Liver (tissue), 9 donors: ENCODE measurements around the gene ERBB4. TPM values are rescaled to one million over a fixed set of nuclear protein-coding genes. Genes with fewer than 3 reads are reported as not detected.

Experiments used
- DNase-seq: peaks from one replicate; pipeline ENCODE4 v3.0.0-alpha.2; 2017; ENCODE audit warnings: low spot score
- H3K27ac ChIP-seq, 2 donors: one replicate each; pipeline ENCODE4 v1.7.0; 2013; ENCODE audit warnings: inconsistent platforms in 2 of 2, low read length in 2 of 2, control low read depth in 1 of 2, low read depth in 1 of 2, mild to moderate bottlenecking in 1 of 2
- H3K27me3 ChIP-seq, 4 donors: one replicate each; pipeline versions ENCODE4 v1.6.1 to v1.7.0; 2013; ENCODE audit warnings: low read length in 3 of 4, inconsistent platforms in 1 of 4, mild to moderate bottlenecking in 1 of 4, moderate library complexity in 1 of 4; ENCODE audit not compliant: control insufficient read depth in 4 of 4, insufficient read depth in 4 of 4
- H3K36me3 ChIP-seq, 4 donors: one replicate each; pipeline versions ENCODE4 v1.6.1 to v1.7.0; 2013; ENCODE audit warnings: low read length in 3 of 4, mild to moderate bottlenecking in 3 of 4, low read depth in 1 of 4, moderate library complexity in 1 of 4; ENCODE audit not compliant: control insufficient read depth in 4 of 4, insufficient read depth in 3 of 4
- H3K4me1 ChIP-seq, 4 donors: one replicate each; pipeline versions ENCODE4 v1.6.1 to v1.7.0; 2013; ENCODE audit warnings: low read length in 3 of 4, mild to moderate bottlenecking in 3 of 4, moderate library complexity in 1 of 4; ENCODE audit not compliant: control insufficient read depth in 4 of 4, insufficient read depth in 4 of 4
- H3K4me3 ChIP-seq, 3 donors: one replicate each; pipeline versions ENCODE4 v1.6.1 to v1.7.0; 2013; ENCODE audit warnings: low read length in 3 of 3, control low read depth in 1 of 3, low read depth in 1 of 3, mild to moderate bottlenecking in 1 of 3
- H3K9ac ChIP-seq, 2 donors: one replicate each; pipeline ENCODE4 v1.7.0; 2013; ENCODE audit warnings: low read length in 2 of 2, mild to moderate bottlenecking in 2 of 2, moderate library complexity in 2 of 2, control low read depth in 1 of 2, low read depth in 1 of 2
- H3K9me3 ChIP-seq, 4 donors: one replicate each; pipeline versions ENCODE4 v1.6.1 to v1.7.0; 2013; ENCODE audit warnings: low read length in 3 of 4; ENCODE audit not compliant: control insufficient read depth in 4 of 4
- EGR1 ChIP-seq, 2 donors: IDR thresholded peaks; 2 replicates each; pipeline ENCODE4 v1.6.1; 2016 to 2018; ENCODE audit warnings: antibody characterized with exemption in 2 of 2, low read depth in 2 of 2
- FOXA2 ChIP-seq: IDR thresholded peaks from 2 replicates; pipeline ENCODE4 v1.6.1; 2016; ENCODE audit warnings: antibody characterized with exemption
- HNF4A ChIP-seq, 2 donors: conservative IDR thresholded peaks; 2 replicates each; pipeline ENCODE4 v1.6.1; 2016; ENCODE audit warnings: antibody characterized with exemption in 2 of 2, mild to moderate bottlenecking in 2 of 2
- JUND ChIP-seq, 2 donors: IDR thresholded peaks; 2 replicates each; pipeline ENCODE4 v1.6.1; 2016; ENCODE audit warnings: antibody characterized with exemption in 2 of 2
- RAD21 ChIP-seq, 2 donors: IDR thresholded peaks; 2 replicates each; pipeline ENCODE4 v1.6.1; 2016; ENCODE audit warnings: antibody characterized with exemption in 2 of 2, mild to moderate bottlenecking in 2 of 2
- SP1 ChIP-seq: IDR thresholded peaks from 2 replicates; pipeline ENCODE4 v1.6.1; 2018; ENCODE audit warnings: antibody characterized with exemption, mild to moderate bottlenecking
- TAF1 ChIP-seq: conservative IDR thresholded peaks from 2 replicates; pipeline ENCODE4 v1.6.1; 2016; ENCODE audit warnings: antibody characterized with exemption, mild to moderate bottlenecking
- YY1 ChIP-seq: IDR thresholded peaks from 2 replicates; pipeline ENCODE4 v1.6.1; 2016; ENCODE audit warnings: antibody characterized with exemption, mild to moderate bottlenecking
- WGBS: extraction: QIAGEN DNeasy Blood & Tissue Kit; methylation state at CpG from one replicate; pipeline ENCODE4 v1.1.7; 2013; 5-methylcytosine and 5-hydroxymethylcytosine counted together
- polyA plus RNA-seq, 2 donors: library from polyadenylated mRNA; stranded (reverse) in 1 of 2; unstranded in 1 of 2; fragments of 200-250 nt in 1 of 2; fragments of >200 nt in 1 of 2; fragmentation: Nextera tagmentation in 1 of 2; extraction: Ambion mirVana in 1 of 2; gene quantifications; one replicate each; pipeline versions ENCODE4 v1.2.1 to v1.2.3, GENCODE V29; 2013 to 2015
- total RNA-seq, 2 donors: library from RNA; depleted of rRNA; stranded (reverse); fragments of >200 nt; gene quantifications; one replicate each; pipeline ENCODE4 v1.2.3, GENCODE V29; 2014
- TF ChIP-seq, protein P1 (sequence below): IDR thresholded peaks from 2 replicates; pipeline ENCODE4 v1.6.1; 2016; ENCODE audit warnings: antibody characterized with exemption
- TF ChIP-seq, protein P2 (sequence below): IDR thresholded peaks from 2 replicates; pipeline ENCODE4 v1.6.1; 2016; ENCODE audit warnings: antibody characterized with exemption
- TF ChIP-seq, protein P3 (sequence below): IDR thresholded peaks from 2 replicates; pipeline ENCODE4 v1.6.1; 2016; ENCODE audit warnings: antibody characterized with exemption, mild to moderate bottlenecking
- donor health status: healthy.
- donor health status: healthy.
- donor health status: healthy.
- donor health status: healthy.
- donor health status: healthy.

The ERBB4 gene
- total and polyA plus RNA-seq, 4 donors: 0.03 to 0.42 TPM; not detected in 2

GRCh38 chr2:212050871-212051270, 487.7 kb downstream of the ERBB4 start (continued):
- TF ChIP-seq, protein P1, sequence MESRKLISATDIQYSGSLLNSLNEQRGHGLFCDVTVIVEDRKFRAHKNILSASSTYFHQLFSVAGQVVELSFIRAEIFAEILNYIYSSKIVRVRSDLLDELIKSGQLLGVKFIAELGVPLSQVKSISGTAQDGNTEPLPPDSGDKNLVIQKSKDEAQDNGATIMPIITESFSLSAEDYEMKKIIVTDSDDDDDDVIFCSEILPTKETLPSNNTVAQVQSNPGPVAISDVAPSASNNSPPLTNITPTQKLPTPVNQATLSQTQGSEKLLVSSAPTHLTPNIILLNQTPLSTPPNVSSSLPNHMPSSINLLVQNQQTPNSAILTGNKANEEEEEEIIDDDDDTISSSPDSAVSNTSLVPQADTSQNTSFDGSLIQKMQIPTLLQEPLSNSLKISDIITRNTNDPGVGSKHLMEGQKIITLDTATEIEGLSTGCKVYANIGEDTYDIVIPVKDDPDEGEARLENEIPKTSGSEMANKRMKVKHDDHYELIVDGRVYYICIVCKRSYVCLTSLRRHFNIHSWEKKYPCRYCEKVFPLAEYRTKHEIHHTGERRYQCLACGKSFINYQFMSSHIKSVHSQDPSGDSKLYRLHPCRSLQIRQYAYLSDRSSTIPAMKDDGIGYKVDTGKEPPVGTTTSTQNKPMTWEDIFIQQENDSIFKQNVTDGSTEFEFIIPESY: no peak

- Histone ChIP-seq H3K9me3 (no peaks in the 10 kb centered on the region), H3K4me1 (no peaks in the 10 kb centered on the region), H3K27ac (no peak overlapping the region), H3K4me3 (no peak overlapping the region), H3K27me3 (no peaks in the 10 kb centered on the region), H3K36me3 (no peaks in the 10 kb centered on the region), H3K9ac (no peak overlapping the region)
- DNase-seq: no peak
- 73% methylated on average over 2 of the region's 2 CpGs for WGBS
- TF ChIP-seq EGR1 (IDR thresholded peaks at IDR 0.05; ENCODE audit: low read depth in 2 of 2): no peak
- TF ChIP-seq, protein P1: no peak
- TF ChIP-seq YY1: no peak
- TF ChIP-seq, protein P2, sequence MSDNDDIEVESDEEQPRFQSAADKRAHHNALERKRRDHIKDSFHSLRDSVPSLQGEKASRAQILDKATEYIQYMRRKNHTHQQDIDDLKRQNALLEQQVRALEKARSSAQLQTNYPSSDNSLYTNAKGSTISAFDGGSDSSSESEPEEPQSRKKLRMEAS: no peak
- no peak for TF ChIP-seq RAD21 (IDR thresholded peaks at IDR 0.05)
- TF ChIP-seq TAF1: no peak
- no peak for TF ChIP-seq SP1
- TF ChIP-seq FOXA2: no peak
- TF ChIP-seq JUND (IDR thresholded peaks at IDR 0.05): no peak
- TF ChIP-seq, protein P3, sequence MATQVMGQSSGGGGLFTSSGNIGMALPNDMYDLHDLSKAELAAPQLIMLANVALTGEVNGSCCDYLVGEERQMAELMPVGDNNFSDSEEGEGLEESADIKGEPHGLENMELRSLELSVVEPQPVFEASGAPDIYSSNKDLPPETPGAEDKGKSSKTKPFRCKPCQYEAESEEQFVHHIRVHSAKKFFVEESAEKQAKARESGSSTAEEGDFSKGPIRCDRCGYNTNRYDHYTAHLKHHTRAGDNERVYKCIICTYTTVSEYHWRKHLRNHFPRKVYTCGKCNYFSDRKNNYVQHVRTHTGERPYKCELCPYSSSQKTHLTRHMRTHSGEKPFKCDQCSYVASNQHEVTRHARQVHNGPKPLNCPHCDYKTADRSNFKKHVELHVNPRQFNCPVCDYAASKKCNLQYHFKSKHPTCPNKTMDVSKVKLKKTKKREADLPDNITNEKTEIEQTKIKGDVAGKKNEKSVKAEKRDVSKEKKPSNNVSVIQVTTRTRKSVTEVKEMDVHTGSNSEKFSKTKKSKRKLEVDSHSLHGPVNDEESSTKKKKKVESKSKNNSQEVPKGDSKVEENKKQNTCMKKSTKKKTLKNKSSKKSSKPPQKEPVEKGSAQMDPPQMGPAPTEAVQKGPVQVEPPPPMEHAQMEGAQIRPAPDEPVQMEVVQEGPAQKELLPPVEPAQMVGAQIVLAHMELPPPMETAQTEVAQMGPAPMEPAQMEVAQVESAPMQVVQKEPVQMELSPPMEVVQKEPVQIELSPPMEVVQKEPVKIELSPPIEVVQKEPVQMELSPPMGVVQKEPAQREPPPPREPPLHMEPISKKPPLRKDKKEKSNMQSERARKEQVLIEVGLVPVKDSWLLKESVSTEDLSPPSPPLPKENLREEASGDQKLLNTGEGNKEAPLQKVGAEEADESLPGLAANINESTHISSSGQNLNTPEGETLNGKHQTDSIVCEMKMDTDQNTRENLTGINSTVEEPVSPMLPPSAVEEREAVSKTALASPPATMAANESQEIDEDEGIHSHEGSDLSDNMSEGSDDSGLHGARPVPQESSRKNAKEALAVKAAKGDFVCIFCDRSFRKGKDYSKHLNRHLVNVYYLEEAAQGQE: no peak
Measured at GRCh38 chr2:212042562-212042961, 496.0 kb downstream of the ERBB4 start.

- Histone ChIP-seq H3K4me1 (no peaks in the 10 kb centered on the region), H3K9me3 (no peaks in the 10 kb centered on the region), H3K9ac (no peak overlapping the region), H3K4me3 (no peak overlapping the region), H3K27me3 (no peaks in the 10 kb centered on the region), H3K27ac (no peak overlapping the region), H3K36me3 (no peaks in the 10 kb centered on the region)
- DNase-seq: no peak
- TF ChIP-seq HNF4A (conservative IDR thresholded peaks at IDR 0.05) (no peak), RAD21 (IDR thresholded peaks at IDR 0.05) (no peak)
Measured at GRCh38 chr2:212037062-212037461, 501.5 kb downstream of the ERBB4 start.
